Lung (tissue), 12 donors: ENCODE measurements around the gene TMPRSS3. TPM values are rescaled to one million over a fixed set of nuclear protein-coding genes. Genes with fewer than 3 reads are reported as not detected.
A peak's percentile ranks its signal among the peaks of the same experiment; 100 is the strongest.

ENCODE experiments used
- ATAC-seq: fragments of 200-7000 bp; cut with Tn5 transposase; one replicate; pipeline ENCODE4 v1.9.1; 2020; ENCODE audit warnings: moderate number of reproducible peaks; ENCODE audit not compliant: insufficient read depth, low FRiP score
- DNase-seq, 3 donors: peaks; one replicate each; pipeline ENCODE4 v3.0.0-alpha.2; 2013 to 2017
- H3K27ac ChIP-seq, 2 donors: one replicate each; pipeline ENCODE4 v1.5.1; 2013; ENCODE audit warnings: mild to moderate bottlenecking in 2 of 2, moderate library complexity in 2 of 2, control low read depth in 1 of 2, inconsistent platforms in 1 of 2, low read depth in 1 of 2, low read length in 1 of 2
- H3K27me3 ChIP-seq, 3 donors: one replicate each; pipeline ENCODE4 v1.5.1; 2013; ENCODE audit warnings: low read length in 2 of 3; ENCODE audit not compliant: control insufficient read depth in 3 of 3, insufficient read depth in 3 of 3
- H3K36me3 ChIP-seq, 4 donors: one replicate each; pipeline ENCODE4 v1.5.1; 2013; ENCODE audit warnings: low read length in 4 of 4, mild to moderate bottlenecking in 1 of 4, moderate library complexity in 1 of 4; ENCODE audit not compliant: control insufficient read depth in 4 of 4, insufficient read depth in 4 of 4
- H3K4me1 ChIP-seq, 5 donors: one replicate each; pipeline ENCODE4 v1.5.1; 2013; ENCODE audit warnings: low read length in 5 of 5, mild to moderate bottlenecking in 2 of 5, moderate library complexity in 1 of 5; ENCODE audit not compliant: control insufficient read depth in 5 of 5, insufficient read depth in 5 of 5
- H3K4me3 ChIP-seq: one replicate; pipeline ENCODE4 v1.5.1; 2013; ENCODE audit warnings: mild to moderate bottlenecking, control low read depth, moderate library complexity
- H3K9ac ChIP-seq, 2 donors: one replicate each; pipeline ENCODE4 v1.5.1; 2013; ENCODE audit warnings: low read length in 2 of 2, control low read depth in 1 of 2; ENCODE audit not compliant: insufficient read depth in 1 of 2
- H3K9me3 ChIP-seq, 4 donors: one replicate each; pipeline ENCODE4 v1.5.1; 2013; ENCODE audit warnings: low read length in 3 of 4, mild to moderate bottlenecking in 1 of 4, moderate library complexity in 1 of 4; ENCODE audit not compliant: control insufficient read depth in 4 of 4, insufficient read depth in 3 of 4
- WGBS, 2 donors: extraction: QIAGEN DNeasy Blood & Tissue Kit; methylation state at CpG; one replicate each; pipeline ENCODE4 v1.1.7; 2013; 5-methylcytosine and 5-hydroxymethylcytosine counted together
- polyA plus RNA-seq, 2 donors: library from polyadenylated mRNA; stranded (reverse); fragments of 200-250 nt; gene quantifications; one replicate each; pipeline ENCODE4 v1.2.1, GENCODE V29; 2013
- total RNA-seq, 2 donors: library from RNA; depleted of rRNA in 1 of 2; stranded (reverse); fragments of >200 nt in 1 of 2; gene quantifications; one replicate each; pipeline ENCODE4 v1.2.1, GENCODE V29; 2014 to 2021
- TF ChIP-seq, protein P1 (sequence below): IDR thresholded peaks from 2 replicates; pipeline ENCODE4 v1.5.1; 2012; ENCODE audit warnings: mild to moderate bottlenecking; ENCODE audit errors: control extremely low read depth, extremely low read depth
- donor health status: control.
- donor health status: control.
- donor health status: Bipolar disorder and iron deficiency.
- donor health status: healthy.
- donor health status: DM: yes; HTN: yes; CAD: no.

Gene TMPRSS3
- total and polyA plus RNA-seq, 4 donors: 2.1 to 7.9 (median 4.2) TPM

DNA sequence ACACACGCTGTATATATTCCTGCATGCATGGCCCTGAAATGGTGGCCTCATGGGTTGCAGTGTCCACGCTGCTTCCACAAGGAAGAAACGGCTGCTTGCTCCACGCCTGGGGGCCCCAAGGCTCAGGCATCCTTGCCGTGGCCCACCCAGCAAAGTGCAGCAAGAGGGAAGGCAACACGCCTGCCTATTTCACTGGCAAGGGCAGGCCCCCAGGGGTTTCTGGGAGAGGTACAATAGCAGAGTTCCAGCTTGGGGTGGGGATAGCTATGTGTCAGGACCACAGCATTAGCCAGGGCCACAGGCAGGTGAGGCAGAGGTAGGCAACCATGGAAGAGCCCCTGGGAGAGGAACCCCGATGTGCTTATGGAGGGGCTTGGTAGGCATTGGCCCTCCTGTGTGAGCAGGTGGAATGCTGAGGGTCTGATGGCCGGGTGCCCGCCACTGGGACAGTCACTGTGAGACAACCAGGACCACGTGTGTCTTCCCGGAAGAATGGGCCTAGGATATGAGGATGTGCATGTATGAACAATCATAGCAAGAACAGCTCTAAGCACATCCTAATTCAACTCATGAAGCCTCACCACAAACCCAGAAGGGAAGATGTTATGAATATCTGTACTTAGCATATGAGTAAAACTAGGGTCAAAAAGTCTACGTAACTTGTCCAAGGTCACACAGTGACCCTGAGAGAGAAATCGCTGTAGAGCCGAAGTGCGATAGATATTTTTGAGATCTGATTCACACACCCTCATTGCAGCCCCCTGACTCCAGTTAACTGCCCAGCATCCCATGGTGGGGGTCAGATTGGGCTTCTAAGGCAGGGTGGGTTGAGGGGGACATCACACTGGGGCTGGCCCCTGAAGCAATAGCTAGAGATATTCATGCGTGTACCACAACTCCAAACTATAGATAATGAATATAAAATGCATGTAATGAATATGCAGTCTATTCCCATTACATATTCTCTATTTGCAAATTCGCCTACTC, 56.8 kb downstream of the TMPRSS3 start:
- no peak overlapping the region for H3K4me3 ChIP-seq
- DNase-seq: no peak
- H3K4me1 ChIP-seq: peaks cover 0 to 19% (median 5%) of the 10 kb centered on the region in 5 donors
- no peak for ATAC-seq
- no peak overlapping the region for H3K27ac ChIP-seq
- H3K36me3 ChIP-seq: no peaks in the 10 kb centered on the region
- TF ChIP-seq, protein P1, sequence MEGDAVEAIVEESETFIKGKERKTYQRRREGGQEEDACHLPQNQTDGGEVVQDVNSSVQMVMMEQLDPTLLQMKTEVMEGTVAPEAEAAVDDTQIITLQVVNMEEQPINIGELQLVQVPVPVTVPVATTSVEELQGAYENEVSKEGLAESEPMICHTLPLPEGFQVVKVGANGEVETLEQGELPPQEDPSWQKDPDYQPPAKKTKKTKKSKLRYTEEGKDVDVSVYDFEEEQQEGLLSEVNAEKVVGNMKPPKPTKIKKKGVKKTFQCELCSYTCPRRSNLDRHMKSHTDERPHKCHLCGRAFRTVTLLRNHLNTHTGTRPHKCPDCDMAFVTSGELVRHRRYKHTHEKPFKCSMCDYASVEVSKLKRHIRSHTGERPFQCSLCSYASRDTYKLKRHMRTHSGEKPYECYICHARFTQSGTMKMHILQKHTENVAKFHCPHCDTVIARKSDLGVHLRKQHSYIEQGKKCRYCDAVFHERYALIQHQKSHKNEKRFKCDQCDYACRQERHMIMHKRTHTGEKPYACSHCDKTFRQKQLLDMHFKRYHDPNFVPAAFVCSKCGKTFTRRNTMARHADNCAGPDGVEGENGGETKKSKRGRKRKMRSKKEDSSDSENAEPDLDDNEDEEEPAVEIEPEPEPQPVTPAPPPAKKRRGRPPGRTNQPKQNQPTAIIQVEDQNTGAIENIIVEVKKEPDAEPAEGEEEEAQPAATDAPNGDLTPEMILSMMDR: no peak
- no peaks in the 10 kb centered on the region for H3K9me3 ChIP-seq
- 90% methylated on average over 17 of the region's 17 CpGs for WGBS, 2 donors
- peaks cover 0 to 7% (median 3%) of the 10 kb centered on the region in 3 donors for H3K27me3 ChIP-seq
- H3K9ac ChIP-seq: no peak overlapping the region

DNA sequence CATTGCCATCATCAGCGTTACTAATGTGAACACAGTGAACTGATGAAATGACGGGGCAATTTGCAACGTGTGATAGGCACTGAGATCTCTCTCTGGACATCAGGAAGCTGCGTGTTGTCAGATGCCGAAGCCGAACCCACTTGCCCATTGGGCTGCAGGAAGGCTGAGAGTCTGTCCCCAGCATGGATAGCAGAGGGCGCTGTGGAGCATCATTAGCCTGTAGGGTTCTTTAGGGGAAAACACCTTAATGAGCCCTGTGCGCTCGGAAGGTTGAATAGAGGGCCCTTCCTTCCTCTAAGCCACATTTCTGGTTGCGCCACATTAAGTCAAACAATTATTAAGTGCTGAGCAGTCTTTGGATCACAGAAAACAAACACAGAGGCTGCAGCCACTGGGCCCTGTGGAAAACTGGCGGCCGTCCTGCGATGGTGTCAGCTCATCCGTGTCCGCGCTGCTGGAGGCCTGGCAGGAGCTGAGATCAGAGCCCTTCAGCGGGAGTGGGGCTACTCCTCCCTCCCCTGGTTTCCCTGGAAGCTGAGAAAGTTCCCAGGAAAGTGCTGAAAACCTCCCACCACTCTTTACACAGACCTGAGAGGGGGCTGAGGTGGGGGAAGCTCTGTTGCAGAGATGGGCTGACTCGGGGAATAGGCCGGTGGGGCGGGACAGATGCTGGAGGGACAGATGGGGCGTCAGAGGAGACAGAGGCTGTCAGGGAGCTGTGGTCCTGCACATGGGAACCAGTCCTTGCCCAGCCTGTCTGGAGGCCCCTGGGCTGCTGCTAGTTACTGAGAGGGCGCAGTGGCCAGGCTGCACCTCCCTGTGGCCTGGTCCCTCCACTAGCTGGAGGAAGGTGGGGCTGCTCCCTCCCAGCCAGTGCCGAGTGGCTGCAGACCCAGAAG, 57.8 kb downstream of the TMPRSS3 start:
- no peak overlapping the region for H3K4me3 ChIP-seq
- H3K4me1 ChIP-seq: peaks cover 0 to 19% (median 5%) of the 10 kb centered on the region in 5 donors
- ATAC-seq (peak; percentile 92), DNase-seq (peak; percentile 76 to 87 (median 80))
- peak overlapping the region in 1 of 2 donors; percentile 50 for H3K27ac ChIP-seq
- H3K27me3 ChIP-seq: peaks cover 0 to 7% (median 3%) of the 10 kb centered on the region in 3 donors
- WGBS, 2 donors: 33 to 46% methylated on average over 23 of the region's 23 CpGs
- TF ChIP-seq, protein P1: peak; percentile 48
- no peaks in the 10 kb centered on the region for H3K9me3 ChIP-seq
- no peak overlapping the region for H3K9ac ChIP-seq
- H3K36me3 ChIP-seq: no peaks in the 10 kb centered on the region

DNA sequence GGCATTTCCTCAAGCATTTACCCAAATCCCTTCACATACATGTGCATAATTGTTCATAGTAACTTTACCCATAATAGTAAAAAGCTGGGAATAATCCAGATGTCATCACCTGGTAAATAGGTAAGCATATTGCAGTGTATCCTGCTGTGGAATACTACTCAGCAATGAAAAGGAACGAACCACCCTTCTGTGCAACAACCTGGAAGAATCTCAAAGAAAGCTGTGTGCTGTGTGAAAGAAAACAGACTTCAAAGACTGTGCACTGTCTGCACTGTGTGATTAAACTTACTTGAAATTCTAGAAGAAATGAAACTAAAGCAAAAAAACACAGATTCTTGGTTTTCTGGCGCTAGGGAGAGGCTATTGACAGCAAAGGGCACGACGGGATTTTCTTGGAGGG, 58.6 kb downstream of the TMPRSS3 start:
- H3K9ac ChIP-seq: no peak overlapping the region
- no peak overlapping the region for H3K27ac ChIP-seq
- peaks cover 0 to under 1% (median 0%) of the 10 kb centered on the region in 4 donors for H3K9me3 ChIP-seq
- DNase-seq (peak in 1 of 3 donors; percentile 39), ATAC-seq (no peak)
- H3K4me3 ChIP-seq: no peak overlapping the region
- H3K4me1 ChIP-seq: peaks cover 0 to 19% (median 5%) of the 10 kb centered on the region in 5 donors
- no peaks in the 10 kb centered on the region for H3K36me3 ChIP-seq
- WGBS, 2 donors: 79 to 85% methylated on average over 4 of the region's 4 CpGs
- peaks cover 0 to 7% (median 3%) of the 10 kb centered on the region in 3 donors for H3K27me3 ChIP-seq
- TF ChIP-seq, protein P1: no peak
